ENCODE data around the gene RPL39.
A peak's percentile ranks its signal among the peaks of the same experiment; 100 is the strongest.
"Not testable (repeated sequence)": the region's sequence is repeated elsewhere in the genome, so short reads cannot be mapped to it uniquely, and the experiment has no call there.

Gene RPL39

GRCh38 chrX:119791437-119792231 is at the start of gene RPL39:
Gene RPL39 (minus strand): TSS chrX:119791630. CDS start chrX:119791576, 54 bp downstream.
- no peaks in the 10 kb centered on the region for H3K9me3 ChIP-seq (ENCODE audit: control insufficient read depth, insufficient read depth, low read length)
- DNase-seq (ENCODE audit: low read depth, low spot score) = peak; percentile 63
- peak within 1 kb of the TSS; percentile 94 for H3K4me3 ChIP-seq (ENCODE audit: low read length)
- H3K4me1 ChIP-seq (ENCODE audit: control insufficient read depth, insufficient read depth, low read length) = no peaks in the 10 kb centered on the region; the same call in 1 of the 2 replicates
- WGBS (ENCODE audit: insufficient coverage, insufficient read length) = no CpG with 5 or more reads among the region's 58 CpGs
- no peaks in the 10 kb centered on the region for H3K27me3 ChIP-seq (ENCODE audit: control insufficient read depth, insufficient read depth, low read length)
- H3K27ac ChIP-seq (ENCODE audit: low read length) = no peak within 1 kb of the TSS
- H3K36me3 ChIP-seq (ENCODE audit: control insufficient read depth, insufficient read depth, low read length) = peaks cover 8% of the 10 kb centered on the region; the same call in 1 of the 2 replicates

GRCh38 chrX:119833905-119834304 is 42.5 kb upstream of the RPL39 start:
- no peak for DNase-seq (ENCODE audit: low read depth, low spot score)
- no peak overlapping the region for H3K4me3 ChIP-seq (ENCODE audit: low read length)
- no peaks in the 10 kb centered on the region for H3K4me1 ChIP-seq (ENCODE audit: control insufficient read depth, insufficient read depth, low read length)
- no peaks in the 10 kb centered on the region; the same call in 1 of the 2 replicates for H3K36me3 ChIP-seq (ENCODE audit: control insufficient read depth, insufficient read depth, low read length)
- no peaks in the 10 kb centered on the region for H3K9me3 ChIP-seq (ENCODE audit: control insufficient read depth, insufficient read depth, low read length)
- H3K27me3 ChIP-seq (ENCODE audit: control insufficient read depth, insufficient read depth, low read length) = no peaks in the 10 kb centered on the region
- no CpG with 5 or more reads among the region's 3 CpGs for WGBS (ENCODE audit: insufficient coverage, insufficient read length)
- H3K27ac ChIP-seq (ENCODE audit: low read length) = no peak overlapping the region

DNA sequence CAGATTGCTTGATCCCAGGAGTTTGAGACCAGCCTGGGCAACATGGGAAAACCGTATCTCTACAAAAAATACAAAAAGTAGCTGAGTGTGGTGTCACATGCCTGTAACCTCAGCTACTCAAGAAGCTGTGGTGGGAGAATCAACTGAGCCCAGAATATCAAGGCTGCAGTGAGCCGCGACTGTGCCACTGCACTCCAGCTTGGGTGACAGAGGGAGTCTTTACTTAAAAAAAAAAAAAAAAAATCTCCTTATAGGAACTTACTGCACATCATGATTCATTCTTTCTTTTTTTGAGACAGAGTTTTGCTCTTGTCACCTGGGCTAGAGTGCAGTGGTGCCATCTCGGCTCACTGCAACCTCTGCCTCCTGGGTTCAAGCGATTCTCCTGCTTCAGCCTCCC is 37.0 kb upstream of the RPL39 start:
- H3K27me3 ChIP-seq (ENCODE audit: control insufficient read depth, insufficient read depth, low read length) = no peaks in the 10 kb centered on the region
- no CpG with 5 or more reads among the region's 5 CpGs for WGBS (ENCODE audit: insufficient coverage, insufficient read length)
- DNase-seq (ENCODE audit: low read depth, low spot score) = no peak

GRCh38 chrX:119826399-119826959 is 35.0 kb upstream of the RPL39 start:
- Histone ChIP-seq H3K27me3 (ENCODE audit: control insufficient read depth, insufficient read depth, low read length) (no peaks in the 10 kb centered on the region), H3K27ac (ENCODE audit: low read length) (no peak overlapping the region), H3K4me1 (ENCODE audit: control insufficient read depth, insufficient read depth, low read length) (no peaks in the 10 kb centered on the region), H3K36me3 (ENCODE audit: control insufficient read depth, insufficient read depth, low read length) (no peaks in the 10 kb centered on the region), H3K9me3 (ENCODE audit: control insufficient read depth, insufficient read depth, low read length) (no peaks in the 10 kb centered on the region), H3K4me3 (ENCODE audit: low read length) (no peak overlapping the region)
- no peak for DNase-seq (ENCODE audit: low read depth, low spot score)
- no CpG with 5 or more reads among the region's 7 CpGs for WGBS (ENCODE audit: insufficient coverage, insufficient read length)

More for the DNA sequence above, 37.0 kb upstream of the RPL39 start:
- H3K27ac ChIP-seq (ENCODE audit: low read length) = no peak overlapping the region
- no peaks in the 10 kb centered on the region for H3K4me1 ChIP-seq (ENCODE audit: control insufficient read depth, insufficient read depth, low read length)
- no peaks in the 10 kb centered on the region for H3K9me3 ChIP-seq (ENCODE audit: control insufficient read depth, insufficient read depth, low read length)
- no peaks in the 10 kb centered on the region for H3K36me3 ChIP-seq (ENCODE audit: control insufficient read depth, insufficient read depth, low read length)
- H3K4me3 ChIP-seq (ENCODE audit: low read length) = no peak overlapping the region

DNA sequence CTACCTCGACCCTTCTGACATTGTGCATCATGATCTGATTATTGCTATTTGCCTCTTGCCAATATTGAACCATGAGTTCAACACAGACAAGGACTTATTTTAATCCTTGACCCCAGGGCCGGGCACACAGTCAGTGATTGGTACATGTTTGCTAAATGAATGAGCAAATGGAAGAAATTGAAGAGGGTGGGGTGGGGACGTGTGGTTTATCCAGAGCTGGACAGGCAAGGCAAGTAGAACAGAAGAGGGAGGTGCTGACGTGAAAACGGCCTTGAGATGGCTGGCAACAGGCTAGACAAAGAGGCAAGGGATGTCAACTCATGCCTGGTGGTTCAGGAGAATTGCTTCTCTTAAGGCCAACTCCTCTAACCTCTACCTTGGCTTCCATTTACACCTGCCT is 32.8 kb upstream of the RPL39 start:
- DNase-seq (ENCODE audit: low read depth, low spot score); H3K9me3 ChIP-seq (ENCODE audit: control insufficient read depth, insufficient read depth, low read length); H3K27me3 ChIP-seq (ENCODE audit: control insufficient read depth, insufficient read depth, low read length); H3K4me3 ChIP-seq (ENCODE audit: low read length); H3K4me1 ChIP-seq (ENCODE audit: control insufficient read depth, insufficient read depth, low read length); H3K36me3 ChIP-seq (ENCODE audit: control insufficient read depth, insufficient read depth, low read length); H3K27ac ChIP-seq (ENCODE audit: low read length): not testable (repeated sequence)
- WGBS (ENCODE audit: insufficient coverage, insufficient read length) = no CpG with 5 or more reads among the region's 5 CpGs

DNA sequence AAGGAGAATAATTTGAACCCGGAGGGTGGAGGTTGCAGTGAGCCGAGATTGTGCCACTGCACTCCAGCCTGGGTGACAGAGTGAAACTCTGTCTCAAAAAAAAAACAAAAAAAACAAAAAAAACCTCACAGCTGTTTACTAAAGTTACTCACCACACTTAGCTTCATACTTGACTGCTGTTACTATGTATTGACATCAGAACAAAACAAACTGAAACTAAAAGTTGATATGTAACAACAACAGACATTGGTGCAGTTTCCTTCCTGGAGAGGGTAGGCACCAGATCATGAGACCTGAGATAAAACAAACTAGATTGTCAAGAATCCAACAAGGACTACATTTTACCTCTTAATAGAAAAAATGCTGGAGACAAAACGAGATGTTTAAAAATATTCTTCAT is 30.3 kb upstream of the RPL39 start:
- H3K27me3 ChIP-seq (ENCODE audit: control insufficient read depth, insufficient read depth, low read length); H3K4me1 ChIP-seq (ENCODE audit: control insufficient read depth, insufficient read depth, low read length); H3K36me3 ChIP-seq (ENCODE audit: control insufficient read depth, insufficient read depth, low read length); H3K4me3 ChIP-seq (ENCODE audit: low read length); H3K9me3 ChIP-seq (ENCODE audit: control insufficient read depth, insufficient read depth, low read length); DNase-seq (ENCODE audit: low read depth, low spot score); H3K27ac ChIP-seq (ENCODE audit: low read length): not testable (repeated sequence)
- no CpG with 5 or more reads among the region's 3 CpGs for WGBS (ENCODE audit: insufficient coverage, insufficient read length)

GRCh38 chrX:119817130-119817690 is 25.8 kb upstream of the RPL39 start:
- no CpG with 5 or more reads among the region's 6 CpGs for WGBS (ENCODE audit: insufficient coverage, insufficient read length)
- no peak for DNase-seq (ENCODE audit: low read depth, low spot score)
- H3K4me1 ChIP-seq (ENCODE audit: control insufficient read depth, insufficient read depth, low read length) = no peaks in the 10 kb centered on the region
- H3K27me3 ChIP-seq (ENCODE audit: control insufficient read depth, insufficient read depth, low read length) = no peaks in the 10 kb centered on the region
- H3K36me3 ChIP-seq (ENCODE audit: control insufficient read depth, insufficient read depth, low read length) = no peaks in the 10 kb centered on the region
- no peak overlapping the region for H3K4me3 ChIP-seq (ENCODE audit: low read length)
- H3K27ac ChIP-seq (ENCODE audit: low read length) = no peak overlapping the region
- H3K9me3 ChIP-seq (ENCODE audit: control insufficient read depth, insufficient read depth, low read length) = no peaks in the 10 kb centered on the region

GRCh38 chrX:119816300-119816699 is 24.9 kb upstream of the RPL39 start:
- H3K9me3 ChIP-seq (ENCODE audit: control insufficient read depth, insufficient read depth, low read length) = no peaks in the 10 kb centered on the region
- H3K4me3 ChIP-seq (ENCODE audit: low read length) = no peak overlapping the region
- no CpG with 5 or more reads among the region's 3 CpGs for WGBS (ENCODE audit: insufficient coverage, insufficient read length)
- H3K27ac ChIP-seq (ENCODE audit: low read length) = no peak overlapping the region
- no peak for DNase-seq (ENCODE audit: low read depth, low spot score)
- H3K27me3 ChIP-seq (ENCODE audit: control insufficient read depth, insufficient read depth, low read length) = no peaks in the 10 kb centered on the region
- H3K36me3 ChIP-seq (ENCODE audit: control insufficient read depth, insufficient read depth, low read length) = no peaks in the 10 kb centered on the region
- no peaks in the 10 kb centered on the region for H3K4me1 ChIP-seq (ENCODE audit: control insufficient read depth, insufficient read depth, low read length)

- WGBS (ENCODE audit: insufficient coverage, insufficient read length) = no CpG with 5 or more reads among the region's 1 CpG
- Histone ChIP-seq H3K27me3 (ENCODE audit: control insufficient read depth, insufficient read depth, low read length) (no peaks in the 10 kb centered on the region), H3K36me3 (ENCODE audit: control insufficient read depth, insufficient read depth, low read length) (no peaks in the 10 kb centered on the region), H3K4me3 (ENCODE audit: low read length) (no peak overlapping the region), H3K4me1 (ENCODE audit: control insufficient read depth, insufficient read depth, low read length) (no peaks in the 10 kb centered on the region), H3K27ac (ENCODE audit: low read length) (no peak overlapping the region), H3K9me3 (ENCODE audit: control insufficient read depth, insufficient read depth, low read length) (no peaks in the 10 kb centered on the region)
- no peak for DNase-seq (ENCODE audit: low read depth, low spot score)
Observed at GRCh38 chrX:119809185-119809666, 17.8 kb upstream of the RPL39 start.

GRCh38 chrX:119808461-119808860 is 17.0 kb upstream of the RPL39 start:
- no CpG with 5 or more reads among the region's 4 CpGs for WGBS (ENCODE audit: insufficient coverage, insufficient read length)
- H3K27ac ChIP-seq (ENCODE audit: low read length); H3K4me1 ChIP-seq (ENCODE audit: control insufficient read depth, insufficient read depth, low read length); H3K36me3 ChIP-seq (ENCODE audit: control insufficient read depth, insufficient read depth, low read length); H3K27me3 ChIP-seq (ENCODE audit: control insufficient read depth, insufficient read depth, low read length); DNase-seq (ENCODE audit: low read depth, low spot score); H3K9me3 ChIP-seq (ENCODE audit: control insufficient read depth, insufficient read depth, low read length); H3K4me3 ChIP-seq (ENCODE audit: low read length): not testable (repeated sequence)
